Dendritic cell treated with granulocyte-macrophage colony-stimulating factor and Interleukin-4, amounts not matched to agents 40 ng/mL and 50 ng/mL, for 4 days (primary cell): ENCODE data around the gene COL5A1.
"Not testable (repeated sequence)": the region's sequence is repeated elsewhere in the genome, so short reads cannot be mapped to it uniquely, and the experiment has no call there.

Experiments used
- H3K27ac Mint-ChIP-seq: one replicate; pipeline ENCODE4 v1.8.0; 2022; ENCODE audit warnings: mild to moderate bottlenecking, mixed read lengths
- H3K27me3 Mint-ChIP-seq: one replicate; pipeline ENCODE4 v1.8.0; 2022; ENCODE audit warnings: mild to moderate bottlenecking, mixed read lengths
- H3K36me3 Mint-ChIP-seq: one replicate; pipeline ENCODE4 v1.8.0; 2022; ENCODE audit warnings: low read depth, mixed read lengths
- H3K4me1 Mint-ChIP-seq: one replicate; pipeline ENCODE4 v1.8.0; 2022; ENCODE audit warnings: low read depth, mixed read lengths
- H3K4me3 Mint-ChIP-seq: one replicate; pipeline ENCODE4 v1.8.0; 2022; ENCODE audit warnings: mild to moderate bottlenecking, moderate library complexity, mixed read lengths
- H3K9me3 Mint-ChIP-seq: one replicate; pipeline ENCODE4 v1.8.0; 2022; ENCODE audit warnings: mixed read lengths
- intact Hi-C: fragments of 100-400 bp; cut with micrococcal nuclease; formaldehyde crosslinking; loops from one replicate; pipeline ENCODE4 v1.15.0; 2022

Gene COL5A1

DNA sequence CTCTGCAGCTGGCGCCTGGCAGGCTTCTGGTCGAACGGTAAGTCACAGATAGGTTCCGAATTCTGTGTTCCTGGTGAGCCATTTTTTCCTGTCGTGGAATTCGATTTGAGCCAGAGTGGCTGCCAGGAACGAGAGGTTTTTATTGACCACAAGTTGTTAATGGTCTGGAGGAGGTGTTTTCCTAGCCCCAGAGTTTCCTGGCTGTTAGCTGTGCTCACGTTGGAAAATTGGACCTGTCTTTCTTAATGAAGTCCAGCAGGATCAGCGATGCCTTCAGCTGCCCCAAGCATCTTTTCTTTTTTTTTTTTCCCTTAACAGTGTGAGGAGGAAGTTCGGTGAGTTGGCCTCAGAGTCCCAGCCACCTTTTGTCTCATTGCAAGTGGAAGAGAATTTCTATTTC, 62.9 kb downstream of the COL5A1 start:
- peaks cover 27% of the 10 kb centered on the region for H3K27me3 Mint-ChIP-seq
- H3K36me3 Mint-ChIP-seq = no peaks in the 10 kb centered on the region
- no peaks in the 10 kb centered on the region for H3K4me1 Mint-ChIP-seq
- H3K4me3 Mint-ChIP-seq = no peak overlapping the region
- H3K27ac Mint-ChIP-seq = no peak overlapping the region
- no peaks in the 10 kb centered on the region for H3K9me3 Mint-ChIP-seq
- intact Hi-C loops = no loop called here

DNA sequence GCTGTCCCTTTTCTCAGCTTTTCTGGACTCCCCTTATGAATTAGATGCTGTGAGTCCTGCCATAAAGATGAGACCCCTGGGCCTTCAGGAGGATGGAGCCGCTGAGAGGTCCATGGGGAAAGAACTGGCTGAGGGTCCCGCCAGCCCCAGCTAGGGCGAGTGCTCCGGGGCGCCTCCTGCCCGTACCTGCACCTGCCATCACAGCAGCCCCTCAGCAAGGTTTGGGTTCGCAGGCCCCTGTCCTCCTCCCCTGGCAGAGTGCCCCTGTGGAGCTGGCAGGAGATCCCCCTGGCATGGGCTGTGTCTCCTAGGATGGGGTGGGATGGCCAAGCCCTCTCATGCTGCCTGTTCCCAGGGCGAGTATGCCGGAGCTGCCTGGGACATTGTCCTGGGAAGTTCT, 64.2 kb downstream of the COL5A1 start:
- Mint-ChIP-seq H3K4me3 (no peak overlapping the region), H3K9me3 (no peaks in the 10 kb centered on the region), H3K36me3 (no peaks in the 10 kb centered on the region), H3K27me3 (peaks cover 24% of the 10 kb centered on the region), H3K4me1 (no peaks in the 10 kb centered on the region), H3K27ac (no peak overlapping the region)
- intact Hi-C loops = no loop called here

DNA sequence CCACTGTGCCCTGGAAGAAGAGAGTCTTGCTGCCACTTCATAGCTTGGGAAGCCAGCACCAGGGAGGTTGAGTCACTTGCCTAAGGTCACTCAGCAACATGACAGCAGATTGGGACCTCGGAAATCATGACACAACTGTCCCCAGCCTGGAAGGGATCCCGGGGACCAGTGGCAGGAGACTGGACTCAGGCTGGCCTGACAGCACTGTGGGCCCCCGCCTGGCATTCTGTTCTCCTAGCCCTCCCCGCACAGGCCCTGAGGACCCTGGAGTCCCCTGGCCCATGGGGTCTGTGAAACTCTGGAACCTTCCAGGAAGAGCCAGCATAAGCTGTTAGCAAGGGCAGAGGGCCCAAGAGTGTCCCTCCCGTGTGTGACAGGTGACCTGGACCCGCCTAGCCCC, 64.9 kb downstream of the COL5A1 start:
- Mint-ChIP-seq H3K9me3 (no peaks in the 10 kb centered on the region), H3K27me3 (peaks cover 22% of the 10 kb centered on the region), H3K4me3 (no peak overlapping the region), H3K4me1 (no peaks in the 10 kb centered on the region), H3K36me3 (no peaks in the 10 kb centered on the region), H3K27ac (no peak overlapping the region)
- intact Hi-C loops = no loop called here

DNA sequence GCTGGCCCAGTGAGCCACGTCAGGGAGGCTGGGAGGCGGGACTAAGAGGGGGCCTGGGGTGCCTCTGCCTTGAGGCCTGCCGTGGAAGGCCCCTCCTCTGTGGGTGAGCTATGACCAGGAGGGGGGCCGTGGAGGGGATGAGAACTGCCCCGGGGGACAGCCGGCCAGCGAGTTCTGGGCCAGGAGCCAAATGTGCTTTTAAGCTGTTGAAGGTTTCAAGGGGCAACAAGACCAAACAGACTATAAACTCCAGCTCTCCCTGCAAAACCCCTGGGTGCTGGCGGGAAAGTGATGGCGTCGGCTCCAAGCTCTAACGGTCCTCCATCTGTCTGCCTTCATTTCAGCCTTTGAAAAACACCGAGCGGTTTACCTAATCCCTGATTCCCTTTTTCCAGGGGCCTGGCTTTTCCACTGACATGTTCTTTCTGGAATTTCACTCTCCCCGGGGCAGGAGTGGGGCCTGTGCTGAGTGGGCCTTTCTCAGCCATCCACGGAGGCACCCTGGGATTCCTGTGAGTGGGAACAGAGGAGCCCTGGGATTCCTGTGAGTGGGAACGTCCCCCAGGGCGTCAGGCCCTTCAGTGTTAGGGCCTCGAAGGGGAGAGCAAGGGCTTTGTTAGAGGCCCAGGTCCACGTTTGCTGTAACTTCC, 65.6 kb downstream of the COL5A1 start:
- no peaks in the 10 kb centered on the region for H3K4me1 Mint-ChIP-seq
- no peak overlapping the region for H3K4me3 Mint-ChIP-seq
- peaks cover 22% of the 10 kb centered on the region for H3K27me3 Mint-ChIP-seq
- H3K36me3 Mint-ChIP-seq = no peaks in the 10 kb centered on the region
- intact Hi-C loops = no loop called here
- no peak overlapping the region for H3K27ac Mint-ChIP-seq
- H3K9me3 Mint-ChIP-seq = no peaks in the 10 kb centered on the region

DNA sequence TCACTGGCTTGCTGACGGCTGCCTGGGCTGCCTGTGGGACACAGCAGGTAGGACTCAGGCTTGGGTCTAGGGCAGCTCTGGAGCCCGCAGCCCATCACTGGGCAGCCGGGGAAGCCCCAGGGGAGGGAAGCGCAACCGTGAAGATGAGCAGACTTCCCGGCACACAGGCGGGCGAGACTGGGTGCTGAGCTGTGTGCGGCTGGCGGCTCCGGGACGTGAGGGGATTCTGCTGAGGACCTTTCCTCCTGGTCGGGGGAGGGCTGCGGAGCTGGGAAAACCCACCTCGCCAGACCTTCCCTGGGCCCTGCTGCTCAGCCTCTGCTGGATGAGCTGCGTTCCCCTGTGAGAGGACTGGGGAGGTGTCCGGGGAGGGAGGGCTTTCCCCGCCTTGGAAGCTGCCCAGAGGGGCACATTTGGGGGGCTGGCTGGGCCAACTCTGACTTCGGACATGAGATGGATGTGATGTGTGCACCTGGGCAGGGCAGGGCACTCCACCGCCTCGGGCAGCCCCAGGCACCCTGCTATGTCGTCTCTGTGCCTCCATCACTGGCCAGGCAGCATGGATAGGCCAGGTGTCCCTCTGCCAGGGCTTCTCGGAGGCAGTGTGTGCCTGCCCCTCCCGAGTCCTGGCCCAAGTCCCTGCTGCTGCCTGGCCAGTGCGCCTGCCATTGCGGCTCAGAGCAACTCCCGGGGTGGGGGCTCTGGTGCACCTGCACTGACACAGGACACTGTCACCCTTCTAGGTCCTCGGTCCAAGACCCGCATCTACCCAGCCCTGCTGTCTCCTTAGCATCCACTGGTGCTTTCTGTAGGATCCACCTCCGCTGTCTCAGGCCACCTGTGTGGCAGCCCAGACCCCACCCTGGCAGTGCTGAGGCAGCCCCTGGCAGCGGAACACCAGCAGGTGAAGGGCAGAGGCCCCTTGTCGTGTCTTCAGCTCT, 66.4 kb downstream of the COL5A1 start:
- no peaks in the 10 kb centered on the region for H3K4me1 Mint-ChIP-seq
- intact Hi-C loops = no loop called here
- no peak overlapping the region for H3K27ac Mint-ChIP-seq
- H3K36me3 Mint-ChIP-seq = no peaks in the 10 kb centered on the region
- H3K9me3 Mint-ChIP-seq = no peaks in the 10 kb centered on the region
- peaks cover 22% of the 10 kb centered on the region for H3K27me3 Mint-ChIP-seq
- no peak overlapping the region for H3K4me3 Mint-ChIP-seq

DNA sequence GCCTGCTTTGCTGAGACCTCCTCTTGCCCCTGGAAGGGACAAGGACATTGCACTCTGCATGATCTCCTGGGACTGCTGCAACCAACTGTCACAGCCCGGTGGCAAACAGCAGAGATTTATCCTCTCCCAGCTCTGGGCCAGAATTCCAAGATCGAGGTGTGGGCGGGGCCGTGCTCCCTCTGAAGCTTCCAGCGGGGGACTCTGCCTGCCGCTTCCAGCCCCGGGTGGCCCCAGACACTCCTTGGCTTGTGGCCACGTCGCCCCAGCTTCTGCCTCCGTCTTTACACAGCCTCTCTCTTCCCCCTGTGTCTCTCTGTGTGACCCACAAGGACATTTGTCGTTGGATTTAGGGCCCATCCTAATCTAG, 67.1 kb downstream of the COL5A1 start:
- Mint-ChIP-seq H3K4me1 (no peaks in the 10 kb centered on the region), H3K4me3 (no peak overlapping the region), H3K27ac (no peak overlapping the region), H3K27me3 (peaks cover 24% of the 10 kb centered on the region), H3K36me3 (no peaks in the 10 kb centered on the region), H3K9me3 (no peaks in the 10 kb centered on the region)
- intact Hi-C loops = no loop called here

DNA sequence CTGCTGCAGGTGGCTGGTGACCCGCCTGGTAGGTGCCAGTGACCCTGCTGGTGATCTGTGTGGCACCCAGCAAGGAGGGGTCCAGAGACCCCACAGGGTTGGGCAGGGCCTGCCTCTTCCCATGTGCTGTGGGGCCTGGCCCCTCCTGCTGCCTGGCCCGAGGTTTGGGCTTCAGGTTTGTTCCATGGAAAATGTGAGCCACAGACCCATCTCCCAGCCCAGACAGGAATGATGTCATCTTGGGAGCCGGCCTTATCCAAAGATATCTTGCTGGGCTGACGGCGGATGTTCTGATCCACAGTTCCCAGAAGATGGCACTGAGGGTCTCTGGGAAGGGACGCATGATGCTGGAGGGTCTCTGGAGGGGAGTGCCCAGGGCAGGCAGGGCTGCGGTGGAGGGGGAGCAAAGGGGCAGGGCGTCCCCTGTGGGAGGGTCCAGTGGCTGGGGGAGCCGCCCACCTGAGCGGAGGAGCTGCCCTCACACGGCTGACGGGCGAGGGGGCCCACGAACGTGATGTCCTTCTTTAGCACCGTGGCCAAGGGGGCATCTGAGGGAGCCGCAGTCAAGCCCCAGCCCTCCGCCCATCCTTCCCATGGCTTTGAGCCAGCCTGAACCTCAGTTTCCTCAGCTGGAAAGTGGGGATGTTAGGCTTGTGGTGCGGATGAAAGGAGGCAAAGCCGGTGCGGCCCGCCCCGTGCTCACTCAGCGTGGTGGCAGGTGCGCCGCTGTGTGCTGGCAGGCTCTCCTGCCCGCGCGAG, 68.1 kb downstream of the COL5A1 start:
- intact Hi-C loops = no loop called here
- Mint-ChIP-seq H3K27me3 (peaks cover 25% of the 10 kb centered on the region), H3K27ac (no peak overlapping the region), H3K36me3 (no peaks in the 10 kb centered on the region), H3K9me3 (peaks cover 6% of the 10 kb centered on the region), H3K4me3 (no peak overlapping the region), H3K4me1 (no peaks in the 10 kb centered on the region)

DNA sequence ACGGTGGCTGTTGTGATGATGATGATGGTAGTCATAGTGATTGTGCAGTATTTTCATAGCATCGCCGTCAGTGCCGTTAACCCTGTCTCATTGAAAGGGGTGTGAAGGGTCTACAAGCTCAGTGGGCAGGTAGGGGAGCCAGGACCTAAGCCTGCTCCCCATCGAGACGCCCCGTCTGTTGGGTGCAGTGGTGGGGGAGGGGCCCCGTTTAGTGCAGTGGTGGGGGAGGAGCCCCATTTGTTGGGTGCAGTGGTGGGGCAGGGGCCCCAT, 68.6 kb downstream of the COL5A1 start:
- H3K4me1 Mint-ChIP-seq = no peaks in the 10 kb centered on the region
- no peaks in the 10 kb centered on the region for H3K36me3 Mint-ChIP-seq
- H3K4me3 Mint-ChIP-seq = no peak overlapping the region
- H3K9me3 Mint-ChIP-seq = peaks cover 7% of the 10 kb centered on the region
- peaks cover 26% of the 10 kb centered on the region for H3K27me3 Mint-ChIP-seq
- intact Hi-C loops = no loop called here
- no peak overlapping the region for H3K27ac Mint-ChIP-seq

DNA sequence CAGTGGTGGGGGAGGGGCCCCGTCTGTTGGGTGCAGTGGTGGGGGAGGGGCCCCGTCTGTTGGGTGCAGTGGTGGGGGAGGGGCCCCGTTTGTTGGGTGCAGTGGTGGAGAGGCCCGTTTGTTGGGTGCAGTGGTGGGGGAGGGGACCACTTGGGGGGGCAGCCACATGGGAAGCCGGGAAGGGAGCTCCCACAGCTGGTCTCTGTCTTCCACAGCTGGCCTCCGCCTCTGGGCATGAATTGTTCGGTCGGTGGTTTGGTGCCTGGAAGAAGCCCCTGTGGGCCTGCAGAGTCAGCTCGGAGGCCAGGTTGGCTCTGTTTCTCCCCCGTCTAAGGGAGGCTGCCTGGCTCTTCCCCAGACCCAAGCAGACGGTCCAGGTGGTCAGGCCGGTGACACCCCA, 69.3 kb downstream of the COL5A1 start:
- H3K4me3 Mint-ChIP-seq = no peak overlapping the region
- no peak overlapping the region for H3K27ac Mint-ChIP-seq
- no peaks in the 10 kb centered on the region for H3K4me1 Mint-ChIP-seq
- H3K36me3 Mint-ChIP-seq = no peaks in the 10 kb centered on the region
- H3K27me3 Mint-ChIP-seq = peaks cover 25% of the 10 kb centered on the region
- H3K9me3 Mint-ChIP-seq = peaks cover 7% of the 10 kb centered on the region
- intact Hi-C loops = no loop called here

DNA sequence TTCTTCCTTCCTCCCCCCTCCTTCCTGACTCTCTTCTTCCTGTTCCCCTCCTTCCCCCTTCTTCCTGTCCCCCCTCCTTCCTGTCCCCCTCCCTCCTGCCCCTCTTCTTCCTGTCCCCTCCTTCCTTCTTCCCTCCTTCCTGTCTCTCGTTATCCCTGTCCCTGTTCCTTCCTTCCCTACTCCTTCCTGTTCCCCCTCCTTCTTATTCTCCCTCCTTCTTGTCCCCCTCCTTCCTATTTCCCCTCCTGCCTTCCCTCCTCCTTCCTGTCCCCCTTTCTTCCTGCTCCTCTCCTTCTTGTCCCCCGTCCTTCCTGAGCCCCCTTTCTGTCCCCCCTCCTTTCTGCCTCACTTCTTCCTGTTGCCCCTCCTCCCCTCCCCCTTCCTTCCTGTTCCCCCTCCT, 70.6 kb downstream of the COL5A1 start:
- Mint-ChIP-seq H3K36me3 (no peaks in the 10 kb centered on the region), H3K4me1 (no peaks in the 10 kb centered on the region), H3K4me3 (no peak overlapping the region), H3K9me3 (peaks cover 7% of the 10 kb centered on the region), H3K27me3 (peaks cover 29% of the 10 kb centered on the region), H3K27ac (no peak overlapping the region)
- intact Hi-C loops = no loop called here

DNA sequence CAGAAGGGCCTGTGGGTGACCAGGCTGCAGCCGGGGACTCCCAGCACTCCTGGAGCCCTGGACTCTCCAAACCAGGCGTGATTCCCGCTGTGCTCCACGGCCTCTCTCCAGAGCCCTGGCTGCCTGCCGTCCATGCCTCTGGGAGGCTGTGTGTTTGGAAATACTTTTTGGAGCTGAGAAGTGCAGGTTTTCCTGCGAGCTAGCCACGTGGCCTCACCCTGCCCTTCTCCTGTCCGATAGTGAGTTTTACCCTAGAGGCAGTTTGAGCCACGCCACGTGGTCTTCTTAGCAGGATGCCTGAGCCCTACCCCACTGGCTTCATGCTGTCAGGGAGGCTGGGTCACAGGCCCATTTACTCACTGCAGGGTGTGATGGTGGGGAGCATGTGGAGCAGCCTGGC, 71.3 kb downstream of the COL5A1 start:
- Mint-ChIP-seq H3K27ac (no peak overlapping the region), H3K36me3 (no peaks in the 10 kb centered on the region), H3K4me1 (no peaks in the 10 kb centered on the region), H3K9me3 (peaks cover 7% of the 10 kb centered on the region), H3K4me3 (no peak overlapping the region), H3K27me3 (peaks cover 29% of the 10 kb centered on the region)
- intact Hi-C loops = no loop called here

DNA sequence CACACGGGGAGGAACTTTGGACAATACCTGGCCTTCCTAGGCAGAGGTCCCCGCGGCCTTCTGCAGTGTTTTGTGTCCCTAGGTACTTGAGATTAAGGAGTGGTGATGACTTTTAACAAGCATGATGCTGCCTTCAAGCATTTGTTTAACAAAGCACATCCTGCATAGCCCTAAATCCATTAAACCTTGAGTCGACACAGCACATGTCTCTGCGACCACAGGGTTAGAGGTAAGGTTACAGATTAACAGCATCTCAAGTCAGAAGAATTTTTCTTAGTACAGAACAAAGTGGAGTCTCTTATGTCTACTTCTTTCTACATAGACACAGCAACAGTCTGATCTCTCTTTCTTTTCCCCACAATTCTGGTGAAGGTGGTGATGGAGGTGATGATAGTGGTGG, 73.9 kb downstream of the COL5A1 start:
- H3K36me3 Mint-ChIP-seq, H3K4me1 Mint-ChIP-seq, H3K9me3 Mint-ChIP-seq, H3K4me3 Mint-ChIP-seq, H3K27ac Mint-ChIP-seq, intact Hi-C loops: not testable (repeated sequence)
- H3K27me3 Mint-ChIP-seq = peaks cover 43% of the 10 kb centered on the region

DNA sequence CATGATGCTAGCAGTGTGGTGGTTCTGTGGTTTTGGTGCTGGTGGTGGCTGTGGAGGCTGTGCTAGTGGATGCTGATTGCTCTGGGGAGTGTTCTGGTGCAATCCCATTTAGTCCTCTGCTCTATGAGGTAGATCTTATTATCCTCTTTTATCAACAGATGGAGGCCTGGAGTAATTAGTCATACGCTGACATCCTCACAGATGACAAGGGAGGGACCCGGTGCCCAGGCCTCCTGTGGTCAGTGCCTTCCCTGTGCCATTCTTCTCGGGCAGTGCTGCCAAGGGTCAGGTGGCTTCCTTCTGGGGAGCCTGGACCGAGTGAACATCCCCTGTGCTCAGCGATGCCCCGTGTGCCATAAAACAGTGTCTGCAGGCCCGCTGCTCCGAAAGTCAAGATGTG, 74.5 kb downstream of the COL5A1 start:
- Mint-ChIP-seq H3K27ac (no peak overlapping the region), H3K27me3 (peaks cover 48% of the 10 kb centered on the region), H3K36me3 (no peaks in the 10 kb centered on the region), H3K9me3 (peaks cover 7% of the 10 kb centered on the region), H3K4me3 (no peak overlapping the region), H3K4me1 (no peaks in the 10 kb centered on the region)
- intact Hi-C loops = no loop called here

DNA sequence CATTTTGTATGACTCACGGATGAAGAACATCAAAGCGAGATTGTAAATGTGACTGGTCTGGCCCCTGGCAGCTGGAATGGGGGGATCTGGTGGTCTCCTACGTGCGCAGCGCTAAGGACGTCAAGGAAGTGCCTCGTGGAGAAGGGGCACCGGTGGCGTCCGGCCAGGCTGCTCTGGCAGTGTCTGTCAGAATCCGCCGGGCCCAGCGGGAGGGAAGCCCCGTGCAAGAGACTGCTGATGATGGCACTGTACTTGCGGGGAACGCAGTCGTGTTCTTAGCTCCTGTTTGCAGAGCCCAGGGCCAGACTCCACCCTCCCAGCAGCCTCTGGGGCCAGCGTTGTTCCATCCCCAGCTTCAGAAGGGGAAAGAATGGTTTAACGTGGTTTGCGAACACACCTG, 75.5 kb downstream of the COL5A1 start:
- Mint-ChIP-seq H3K9me3 (peaks cover 7% of the 10 kb centered on the region), H3K4me3 (no peak overlapping the region), H3K27me3 (peaks cover 58% of the 10 kb centered on the region), H3K27ac (no peak overlapping the region), H3K4me1 (no peaks in the 10 kb centered on the region), H3K36me3 (no peaks in the 10 kb centered on the region)
- intact Hi-C loops = no loop called here
